Fibroblast of villous mesenchyme (primary cell): ENCODE results near the gene MYCN. TPM values are rescaled to one million over a fixed set of nuclear protein-coding genes. Genes with fewer than 3 reads are reported as not detected.

Experiments used
- DNase-seq: peaks from one replicate; pipeline ENCODE4 v3.0.0-alpha.2; 2010; ENCODE audit warnings: low read depth
- H3K4me3 ChIP-seq: 2 replicates; pipeline ENCODE4 v1.5.1; 2011; ENCODE audit warnings: low read depth, mild to moderate bottlenecking, low read length
- CTCF ChIP-seq: IDR thresholded peaks from 2 replicates; pipeline ENCODE4 v1.5.1; 2012; ENCODE audit warnings: low read depth, mild to moderate bottlenecking, low read length; ENCODE audit not compliant: insufficient read depth
- total RNA-seq: library from RNA; depleted of rRNA; stranded (reverse); fragments of >200 nt; gene quantifications from 2 replicates; pipeline ENCODE4 v1.2.3, GENCODE V29; 2012

Gene MYCN
- total RNA-seq, 1 donor, result under 0.01 TPM

- no peak overlapping the region for H3K4me3 ChIP-seq
- DNase-seq, result no peak
- no peak for TF ChIP-seq CTCF
Observed at GRCh38 chr2:15940661-15941480, 521 bp downstream of the MYCN start.

GRCh38 chr2:15941481-15941850 lies 1.1 kb downstream of the MYCN start:
- no peak for DNase-seq
- no peak overlapping the region for H3K4me3 ChIP-seq
- TF ChIP-seq CTCF, result no peak

GRCh38 chr2:15941871-15942710 lies 1.7 kb downstream of the MYCN start:
- H3K4me3 ChIP-seq, result no peak overlapping the region
- DNase-seq, result no peak
- no peak for TF ChIP-seq CTCF

GRCh38 chr2:15942711-15943345 lies 2.5 kb downstream of the MYCN start:
- no peak for TF ChIP-seq CTCF
- H3K4me3 ChIP-seq, result no peak overlapping the region
- no peak for DNase-seq

GRCh38 chr2:15943378-15944280 lies 3.3 kb downstream of the MYCN start:
- DNase-seq, result no peak
- H3K4me3 ChIP-seq, result no peak overlapping the region
- TF ChIP-seq CTCF, result no peak
